GM12878 (cell line): Measurements from ENCODE around the gene PRR11. TPM values are rescaled to one million over a fixed set of nuclear protein-coding genes. Genes with fewer than 3 reads are reported as not detected.
"Not testable (repeated sequence)": the region's sequence is repeated elsewhere in the genome, so short reads cannot be mapped to it uniquely, and the experiment has no call there.

Experiments used
- ATAC-seq: fragments of 200-7000 bp; cut with Tn5 transposase; 3 replicates; pipeline ENCODE4 v1.9.1; 2020; ENCODE audit warnings: mild to moderate bottlenecking, moderate library complexity
- BruUV-seq: library from RNA; stranded (reverse); fragments of 400-500 nt; replicated peaks from 2 replicates; lab custom pipeline; 2021; lab: Mats Ljungman, UMichigan
- CTCF ChIA-PET: fragments of 300-600 bp; sonication (Branson Sonifier 250); formaldehyde crosslinking; extraction: SDS; loops from one replicate; lab custom pipeline; 2021; ENCODE audit warnings: inconsistent platforms; lab: Yijun Ruan, JAX
- POLR2A ChIA-PET: fragments of 350-600 bp; formaldehyde crosslinking; extraction: SDS; loops from one replicate; lab custom pipeline; 2021; ENCODE audit warnings: inconsistent platforms; lab: Charles Lee
- RAD21 ChIA-PET: fragments of 300-600 bp; sonication (Branson Sonifier 250); formaldehyde crosslinking; loops from one replicate; lab custom pipeline; 2023; ENCODE audit warnings: antibody characterized with exemption; ENCODE audit not compliant: unreplicated experiment; lab: Charles Lee
- SMC1A ChIA-PET: fragments of 300-600 bp; sonication (Branson Sonifier 250); formaldehyde crosslinking; loops from one replicate; lab custom pipeline; 2023; ENCODE audit not compliant: unreplicated experiment, uncharacterized antibody; lab: Charles Lee
- DNase-seq: peaks from one replicate; pipeline ENCODE4 v3.0.0-alpha.2; 2011; ENCODE audit warnings: low read depth, low spot score
- FAIRE-seq: peaks from 3 replicates; lab custom pipeline; 2011; peaks lifted over from hg19 to GRCh38; lab: Jason Lieb, UNC
- H2AFZ ChIP-seq: 2 replicates; pipeline ENCODE4 v1.6.0; 2011; ENCODE audit warnings: low read depth, low read length, control low read depth; ENCODE audit not compliant: control insufficient read depth
- H3K27ac ChIP-seq: 2 replicates; pipeline ENCODE4 v1.5.1; 2011; ENCODE audit warnings: control low read depth; ENCODE audit not compliant: control insufficient read depth, insufficient read depth
- H3K27me3 ChIP-seq, 2 experiments: replicated peaks in 1 of 2; 2 replicates each; pipeline versions ENCODE4 v1.6.0 to v1.6.1; 2011; ENCODE audit warnings: low read length in 1 of 2; ENCODE audit not compliant: control insufficient read depth in 2 of 2, insufficient read depth in 2 of 2
- H3K36me3 ChIP-seq, 2 experiments: 2 replicates each; pipeline ENCODE4 v1.5.1; 2011; ENCODE audit warnings: low read length in 1 of 2; ENCODE audit not compliant: control insufficient read depth in 2 of 2, insufficient read depth in 2 of 2
- H3K4me1 ChIP-seq: 2 replicates; pipeline ENCODE4 v1.6.1; 2011; ENCODE audit warnings: mild to moderate bottlenecking, low read length, moderate library complexity, mixed read lengths; ENCODE audit not compliant: control insufficient read depth, insufficient read depth
- H3K4me2 ChIP-seq: 2 replicates; pipeline ENCODE4 v1.6.0; 2011; ENCODE audit warnings: control low read depth; ENCODE audit not compliant: control insufficient read depth, insufficient read depth
- H3K4me3 ChIP-seq: fragments of 200-600 bp; sonication (generic); 2 replicates; pipeline ENCODE4 v1.5.1; 2016
- H3K79me2 ChIP-seq: 2 replicates; pipeline ENCODE4 v1.6.0; 2011; ENCODE audit warnings: low read length; ENCODE audit not compliant: control insufficient read depth, insufficient read depth
- H3K9ac ChIP-seq: 2 replicates; pipeline ENCODE4 v1.8.0; 2011; ENCODE audit warnings: low read length, control low read depth, mixed read lengths; ENCODE audit not compliant: control insufficient read depth, insufficient read depth
- H3K9me3 ChIP-seq: replicated peaks from 3 replicates; pipeline ENCODE4 v1.5.1; 2011; ENCODE audit warnings: mild to moderate bottlenecking, low read length; ENCODE audit not compliant: control insufficient read depth, insufficient read depth
- H4K20me1 ChIP-seq: 2 replicates; pipeline ENCODE4 v1.6.0; 2011; ENCODE audit not compliant: control insufficient read depth, insufficient read depth
- CHD1 ChIP-seq: IDR thresholded peaks from 2 replicates; pipeline ENCODE4 v1.6.1; 2012; ENCODE audit warnings: low read depth, low read length, improper control_type of control experiment
- FOXM1 ChIP-seq: IDR thresholded peaks from 2 replicates; pipeline ENCODE4 v1.6.1; 2012; ENCODE audit warnings: low read depth, mild to moderate bottlenecking, inconsistent platforms, low read length, moderate library complexity
- MEF2A ChIP-seq: IDR thresholded peaks from 2 replicates; pipeline ENCODE4 v1.6.1; 2011; ENCODE audit warnings: low read depth, mild to moderate bottlenecking, low read length, moderate library complexity; ENCODE audit not compliant: insufficient read depth
- NBN ChIP-seq: fragments of 450-650 bp; IDR thresholded peaks from 2 replicates; pipeline ENCODE4 v1.6.1; 2016
- NFIC ChIP-seq: IDR thresholded peaks from 2 replicates; pipeline ENCODE4 v1.6.1; 2012; ENCODE audit warnings: low read depth, mild to moderate bottlenecking, inconsistent platforms, low read length, moderate library complexity
- RAD21 ChIP-seq: IDR thresholded peaks from 2 replicates; pipeline ENCODE4 v1.6.1; 2011; ENCODE audit warnings: mild to moderate bottlenecking, low read depth, low read length, moderate library complexity; ENCODE audit not compliant: insufficient read depth
- RELB ChIP-seq: fragments of 450-650 bp; IDR thresholded peaks from 2 replicates; pipeline ENCODE4 v1.6.1; 2017; ENCODE audit warnings: low read depth, mild to moderate bottlenecking, moderate library complexity
- TARDBP ChIP-seq: IDR thresholded peaks from 2 replicates; pipeline ENCODE4 v1.6.1; 2016; ENCODE audit warnings: borderline replicate concordance
- ZBTB4 ChIP-seq: fragments of 450-650 bp; formaldehyde crosslinking; IDR thresholded peaks from 2 replicates; pipeline ENCODE4 v1.4.0; 2022; ENCODE audit warnings: mild to moderate bottlenecking, moderate library complexity
- WGBS: methylation state at CpG from one replicate; pipeline ENCODE4 v1.1.6; 2016; ENCODE audit warnings: low lambda C conversion rate; ENCODE audit not compliant: insufficient replicate concordance, insufficient coverage; ENCODE audit errors: missing lambda C conversion rate; 5-methylcytosine and 5-hydroxymethylcytosine counted together
- in situ Hi-C: fragments of 300-500 bp; cut with MboI; formaldehyde crosslinking; loops from 9 replicates; pipeline ENCODE4 v1.14.3; 2018; ENCODE audit warnings: mixed read lengths
- intact Hi-C: fragments of 100-400 bp; cut with micrococcal nuclease; formaldehyde crosslinking; loops from one replicate; pipeline ENCODE4 v1.14.2; 2022; ENCODE audit not compliant: unreplicated experiment
- polyA plus RNA-seq, 11 experiments: library from polyadenylated mRNA; depleted of rRNA in 4 of 11; unstranded in 6 of 11; stranded (reverse) in 5 of 11; fragments of >200 nt; fragmentation: Nextera tagmentation in 4 of 11; fragmentation: Illumina TruSeq in 1 of 11; extraction: Ambion mirVana in 4 of 11; extraction: Trizol in 1 of 11; gene quantifications; 1 replicate in 1 of 11; 2 replicates in 10 of 11; pipeline versions ENCODE4 v1.2.1 to v1.2.3, GENCODE V29; 2011 to 2016; ENCODE audit warnings: inconsistent platforms in 2 of 11, missing spikeins in 2 of 11, low read depth in 1 of 11
- total RNA-seq, 4 experiments: library from RNA; depleted of rRNA in 3 of 4; stranded (reverse); fragments of >200 nt in 3 of 4; fragmentation: Illumina TruSeq in 1 of 4; extraction: Trizol in 1 of 4; gene quantifications; 2 replicates each; pipeline versions ENCODE4 v1.2.1 to v1.2.3, GENCODE V29; 2013 to 2021

PRR11 gene
- total and polyA plus RNA-seq, 10 of the 15 experiments (the other 5 are each of a cell fraction or from before 2014, with no cell fraction given): 20.8 to 97.0 (median 48.3) TPM

DNA sequence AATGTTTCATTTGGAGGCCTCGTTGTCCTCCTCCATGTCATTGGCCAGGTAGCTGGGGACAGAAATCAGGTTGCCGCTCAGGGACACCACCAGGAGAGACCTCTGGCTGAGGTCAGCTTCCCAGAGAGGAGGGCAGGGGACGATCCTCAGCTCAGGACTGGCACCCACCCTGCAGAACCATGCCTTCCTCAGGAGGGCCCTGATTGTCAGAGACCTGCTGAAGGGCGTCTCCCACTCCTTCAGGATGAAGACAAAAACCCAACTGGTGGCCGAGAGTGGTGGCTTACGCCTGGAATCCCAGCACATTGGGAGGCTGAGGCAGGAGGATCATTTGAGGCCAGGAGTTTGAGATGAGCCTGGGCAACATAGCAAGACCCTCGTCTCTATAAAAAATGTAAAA is 19.5 kb downstream of the PRR11 start (continued):
- TF ChIP-seq ZBTB4 (no peak), NFIC (no peak)
- TF ChIP-seq, all 136 proteins: peak for 0

DNA sequence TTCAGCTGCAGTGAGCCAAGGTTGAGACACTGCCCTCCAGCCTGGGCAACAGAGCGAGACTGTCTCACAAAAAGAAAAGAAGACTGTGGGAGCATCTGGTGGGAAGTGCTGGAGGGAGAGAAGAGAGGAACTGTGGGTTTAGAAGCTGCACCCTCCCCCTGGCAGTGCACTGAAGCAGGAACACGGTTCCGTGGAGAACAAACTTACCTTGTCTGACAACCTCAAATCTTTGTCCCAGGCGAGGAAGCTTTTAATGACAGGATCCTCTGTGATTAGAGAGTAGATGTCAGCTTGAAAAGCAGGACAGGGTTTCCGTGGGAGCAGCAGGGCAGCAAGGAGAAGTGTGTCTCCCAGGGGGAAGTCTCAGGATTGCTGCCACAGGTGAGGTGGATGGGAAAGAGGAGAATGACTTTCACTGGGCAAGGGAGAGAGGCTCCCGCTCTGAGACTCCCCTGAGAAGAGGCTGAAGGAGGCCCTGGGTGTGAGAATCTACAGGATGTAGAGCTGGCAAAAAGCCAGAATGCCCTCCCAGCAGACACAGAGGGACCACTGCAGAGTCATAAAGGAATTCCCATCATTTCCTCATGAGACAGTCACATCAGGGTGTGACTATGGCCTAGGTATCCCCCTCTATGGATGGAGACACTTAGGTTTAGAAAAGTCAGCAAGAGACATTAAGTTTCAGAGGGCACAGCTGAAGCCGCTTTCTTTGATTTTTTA is 22.9 kb downstream of the PRR11 start:
- ATAC-seq: no peak
- TF ChIP-seq MEF2A: no peak
- no peak for TF ChIP-seq NBN
- TF ChIP-seq TARDBP: no peak
- TF ChIP-seq CHD1: no peak
- no peak for TF ChIP-seq RELB
- no peak for TF ChIP-seq FOXM1
- no peak for TF ChIP-seq RAD21
- no peak for DNase-seq
- intact Hi-C loops: no loop called here
- no TSS peak for BruUV-seq
- 70% methylated on average over 7 of the region's 7 CpGs for WGBS
- H2AFZ ChIP-seq: no peak overlapping the region
- no peaks in the 10 kb centered on the region for H3K79me2 ChIP-seq
- no peak overlapping the region for H3K4me3 ChIP-seq
- H3K9me3 ChIP-seq: no peaks in the 10 kb centered on the region
- SMC1A ChIA-PET: interaction anchor here (1.6 kb wide), 1 partner anchor 12 kb away, joined by 4 read pairs; no protein-coding TSS in a partner anchor
- H3K27ac ChIP-seq: no peak overlapping the region
- RAD21 ChIA-PET: no interaction called here
- no peaks in the 10 kb centered on the region for H3K27me3 ChIP-seq
- H4K20me1 ChIP-seq: no peaks in the 10 kb centered on the region
- POLR2A ChIA-PET: interaction anchor here (1.7 kb wide), 1 partner anchor 12 kb away, joined by 4 read pairs; no protein-coding TSS in a partner anchor
- peaks cover 6 to 10% of the 10 kb centered on the region in 2 experiments for H3K36me3 ChIP-seq
- in situ Hi-C loops: no loop called here
- CTCF ChIA-PET: interaction anchor here (0.6 kb wide), 1 partner anchor 25 kb away, joined by 4 read pairs; no protein-coding TSS in a partner anchor
- no peak for FAIRE-seq
- no peaks in the 10 kb centered on the region for H3K4me1 ChIP-seq
- no peak overlapping the region for H3K9ac ChIP-seq
- no peak overlapping the region for H3K4me2 ChIP-seq

GRCh38 chr17:59179601-59180000 is 24.1 kb downstream of the PRR11 start:
- H3K9me3 ChIP-seq, DNase-seq, H3K79me2 ChIP-seq, RAD21 ChIA-PET, CTCF ChIA-PET, POLR2A ChIA-PET, FAIRE-seq, H3K4me3 ChIP-seq, ATAC-seq, H3K9ac ChIP-seq, SMC1A ChIA-PET, H2AFZ ChIP-seq, H3K27ac ChIP-seq, H4K20me1 ChIP-seq, in situ Hi-C loops, H3K27me3 ChIP-seq, BruUV-seq, H3K4me2 ChIP-seq, H3K36me3 ChIP-seq, intact Hi-C loops, H3K4me1 ChIP-seq: not testable (repeated sequence)
- 96% methylated on average over 10 of the region's 11 CpGs for WGBS
